Activated CD4-positive, alpha-beta T cell treated with anti-CD3 and anti-CD28 coated beads, Interleukin-2, amount 10 ng/mL, durations not matched to agents 7 days and 5 days (primary cell): ENCODE results near the gene CRYM. TPM values are rescaled to one million over a fixed set of nuclear protein-coding genes. Genes with fewer than 3 reads are reported as not detected.

ENCODE experiments used
- CTCF ChIA-PET: fragments of 350-600 bp; sonication (Branson Sonifier 250); formaldehyde crosslinking; loops from one replicate; lab custom pipeline; 2021; ENCODE audit warnings: antibody characterized with exemption; lab: Charles Lee
- POLR2A ChIA-PET: fragments of 350-600 bp; sonication (Branson Sonifier 250); formaldehyde crosslinking; loops from one replicate; lab custom pipeline; 2021; ENCODE audit warnings: antibody characterized with exemption; lab: Charles Lee
- DNase-seq: peaks from one replicate; pipeline ENCODE4 v3.0.0-alpha.2; 2020
- H3K27ac Mint-ChIP-seq: one replicate; pipeline ENCODE4 v1.8.0; 2021; ENCODE audit warnings: mild to moderate bottlenecking, moderate library complexity, mixed read lengths
- H3K27me3 Mint-ChIP-seq: one replicate; pipeline ENCODE4 v1.8.0; 2021; ENCODE audit warnings: mixed read lengths
- H3K36me3 Mint-ChIP-seq: one replicate; pipeline ENCODE4 v1.8.0; 2021; ENCODE audit warnings: low read depth, mixed read lengths
- H3K4me1 Mint-ChIP-seq: one replicate; pipeline ENCODE4 v1.8.0; 2021; ENCODE audit warnings: mixed read lengths
- H3K4me3 Mint-ChIP-seq: one replicate; pipeline ENCODE4 v1.8.0; 2021; ENCODE audit warnings: mild to moderate bottlenecking, moderate library complexity, mixed read lengths
- H3K9me3 Mint-ChIP-seq: one replicate; pipeline ENCODE4 v1.8.0; 2021; ENCODE audit warnings: mixed read lengths
- total RNA-seq, 2 experiments: library from RNA; stranded (reverse); gene quantifications; one replicate each; pipeline ENCODE4 v1.2.3, GENCODE V29; 2021

CRYM gene
- total RNA-seq, 2 experiments from 2014 or later = not detected

- H3K36me3 Mint-ChIP-seq = no peaks in the 10 kb centered on the region
- ChIA-PET POLR2A (no interaction called here), CTCF (no interaction called here)
- H3K27ac Mint-ChIP-seq = no peak overlapping the region
- peaks cover 58% of the 10 kb centered on the region for H3K27me3 Mint-ChIP-seq
- no peak overlapping the region for H3K4me3 Mint-ChIP-seq
- no peaks in the 10 kb centered on the region for H3K9me3 Mint-ChIP-seq
- peaks cover 12% of the 10 kb centered on the region for H3K4me1 Mint-ChIP-seq
- DNase-seq = no peak
Measured at GRCh38 chr16:21227866-21228265, 50.2 kb downstream of the CRYM start.

- Mint-ChIP-seq H3K4me3 (no peak overlapping the region), H3K27ac (no peak overlapping the region), H3K27me3 (peaks cover 56% of the 10 kb centered on the region), H3K4me1 (peaks cover 13% of the 10 kb centered on the region), H3K36me3 (no peaks in the 10 kb centered on the region), H3K9me3 (no peaks in the 10 kb centered on the region)
- ChIA-PET CTCF (no interaction called here), POLR2A (no interaction called here)
- DNase-seq = no peak
Measured at GRCh38 chr16:21226749-21227148, 51.3 kb downstream of the CRYM start.

GRCh38 chr16:21224800-21225199 lies 53.3 kb downstream of the CRYM start:
- peaks cover 13% of the 10 kb centered on the region for H3K4me1 Mint-ChIP-seq
- DNase-seq = no peak
- CTCF ChIA-PET = no interaction called here
- H3K27ac Mint-ChIP-seq = no peak overlapping the region
- H3K36me3 Mint-ChIP-seq = no peaks in the 10 kb centered on the region
- H3K4me3 Mint-ChIP-seq = no peak overlapping the region
- POLR2A ChIA-PET = no interaction called here
- peaks cover 61% of the 10 kb centered on the region for H3K27me3 Mint-ChIP-seq
- H3K9me3 Mint-ChIP-seq = no peaks in the 10 kb centered on the region

GRCh38 chr16:21223787-21224186 lies 54.3 kb downstream of the CRYM start:
- Mint-ChIP-seq H3K27me3 (peaks cover 55% of the 10 kb centered on the region), H3K4me1 (peaks cover 13% of the 10 kb centered on the region), H3K27ac (no peak overlapping the region), H3K4me3 (no peak overlapping the region), H3K9me3 (no peaks in the 10 kb centered on the region), H3K36me3 (no peaks in the 10 kb centered on the region)
- CTCF ChIA-PET = no interaction called here
- POLR2A ChIA-PET = no interaction called here
- DNase-seq = no peak

- CTCF ChIA-PET = no interaction called here
- Mint-ChIP-seq H3K4me3 (no peak overlapping the region), H3K36me3 (no peaks in the 10 kb centered on the region), H3K9me3 (no peaks in the 10 kb centered on the region), H3K27me3 (peaks cover 45% of the 10 kb centered on the region), H3K27ac (no peak overlapping the region), H3K4me1 (peaks cover 13% of the 10 kb centered on the region)
- no peak for DNase-seq
- POLR2A ChIA-PET = no interaction called here
Measured at GRCh38 chr16:21222495-21223337, 55.4 kb downstream of the CRYM start.

GRCh38 chr16:21219551-21219950 lies 58.5 kb downstream of the CRYM start:
- CTCF ChIA-PET = interaction anchor here (0.8 kb wide), 1 partner anchor 19 kb away, joined by 5 read pairs; no protein-coding TSS in a partner anchor
- H3K36me3 Mint-ChIP-seq = no peaks in the 10 kb centered on the region

GRCh38 chr16:21218153-21218552 lies 59.9 kb downstream of the CRYM start:
- H3K27ac Mint-ChIP-seq = no peak overlapping the region
- no peak for DNase-seq
- peaks cover 31% of the 10 kb centered on the region for H3K27me3 Mint-ChIP-seq
- no peaks in the 10 kb centered on the region for H3K9me3 Mint-ChIP-seq
- ChIA-PET CTCF (no interaction called here), POLR2A (no interaction called here)
- peaks cover 2% of the 10 kb centered on the region for H3K4me1 Mint-ChIP-seq
- no peak overlapping the region for H3K4me3 Mint-ChIP-seq
- H3K36me3 Mint-ChIP-seq = no peaks in the 10 kb centered on the region

More at GRCh38 chr16:21219551-21219950, 58.5 kb downstream of the CRYM start:
- no peak for DNase-seq
- POLR2A ChIA-PET = no interaction called here
- Mint-ChIP-seq H3K27ac (no peak overlapping the region), H3K27me3 (peaks cover 33% of the 10 kb centered on the region), H3K4me3 (no peak overlapping the region), H3K4me1 (peaks cover 3% of the 10 kb centered on the region), H3K9me3 (no peaks in the 10 kb centered on the region)

- H3K4me3 Mint-ChIP-seq = no peak overlapping the region
- no peaks in the 10 kb centered on the region for H3K4me1 Mint-ChIP-seq
- no peaks in the 10 kb centered on the region for H3K9me3 Mint-ChIP-seq
- no peak for DNase-seq
- H3K36me3 Mint-ChIP-seq = no peaks in the 10 kb centered on the region
- ChIA-PET POLR2A (no interaction called here), CTCF (interaction anchor here (0.6 kb wide), 1 partner anchor 483 kb away, joined by 3 read pairs; no protein-coding TSS in a partner anchor)
- H3K27me3 Mint-ChIP-seq = peaks cover 28% of the 10 kb centered on the region
- H3K27ac Mint-ChIP-seq = no peak overlapping the region
Measured at GRCh38 chr16:21217121-21217520, 61.0 kb downstream of the CRYM start.

- ChIA-PET CTCF (no interaction called here), POLR2A (no interaction called here)
Measured at GRCh38 chr16:21214086-21214485, 64.0 kb downstream of the CRYM start.

GRCh38 chr16:21211486-21211885 lies 66.6 kb downstream of the CRYM start, which contains the start of gene ZP2:
TSS of gene ZP2 (minus strand) at chr16:21211574. CDS start at chr16:21211547, 27 bp downstream.
- Mint-ChIP-seq H3K4me1 (no peaks in the 10 kb centered on the region), H3K36me3 (no peaks in the 10 kb centered on the region), H3K27ac (no peak within 1 kb of the TSS), H3K4me3 (no peak within 1 kb of the TSS), H3K9me3 (no peaks in the 10 kb centered on the region), H3K27me3 (peaks cover 6% of the 10 kb centered on the region)
- CTCF ChIA-PET = interaction anchor here (0.6 kb wide), 1 partner anchor 1882 kb away, joined by 3 read pairs; no protein-coding TSS in a partner anchor
- POLR2A ChIA-PET = no interaction called here
- DNase-seq = no peak

More at GRCh38 chr16:21214086-21214485, 64.0 kb downstream of the CRYM start:
- Mint-ChIP-seq H3K4me1 (no peaks in the 10 kb centered on the region), H3K27me3 (peaks cover 8% of the 10 kb centered on the region), H3K27ac (no peak overlapping the region), H3K9me3 (no peaks in the 10 kb centered on the region), H3K36me3 (no peaks in the 10 kb centered on the region), H3K4me3 (no peak overlapping the region)
- no peak for DNase-seq

Other genes with a start within 250 kb of the CRYM start
- not detected for gene DNAH3, start 127.4 kb downstream of the CRYM start, total RNA-seq
- gene LDAF1, start 119.6 kb downstream of the CRYM start, total RNA-seq = 10 to 100 TPM; 11.2 to 13.6 TPM
- not detected for gene ZP2, start 66.7 kb downstream of the CRYM start, total RNA-seq
- gene ANKS4B, start 44.6 kb downstream of the CRYM start, total RNA-seq = not detected